ENCODE results near the gene NFIC.
A peak's percentile ranks its signal among the peaks of the same experiment; 100 is the strongest.
"Not testable (repeated sequence)": the region's sequence is repeated elsewhere in the genome, so short reads cannot be mapped to it uniquely, and the experiment has no call there.

Gene NFIC

GRCh38 chr19:3365836-3366752 lies at the start of gene NFIC:
Gene NFIC (plus strand): TSS chr19:3366583. CDS start chr19:3366637, 54 bp downstream.
- Mint-ChIP-seq H3K36me3 (ENCODE audit: low read depth) (no peaks in the 10 kb centered on the region), H3K9me3 (no peaks in the 10 kb centered on the region), H3K27me3 (no peaks in the 10 kb centered on the region), H3K4me1 (ENCODE audit: low read depth) (peaks cover 55% of the 10 kb centered on the region), H3K4me3 (peak within 1 kb of the TSS; percentile 76), H3K27ac (peak within 1 kb of the TSS; percentile 63)

GRCh38 chr19:3316659-3317207 lies 49.6 kb upstream of the NFIC start:
- H3K4me3 Mint-ChIP-seq: no peak overlapping the region
- H3K4me1 Mint-ChIP-seq (ENCODE audit: low read depth): no peaks in the 10 kb centered on the region
- H3K27ac Mint-ChIP-seq: no peak overlapping the region
- peaks cover 17% of the 10 kb centered on the region for H3K27me3 Mint-ChIP-seq
- H3K36me3 Mint-ChIP-seq (ENCODE audit: low read depth): no peaks in the 10 kb centered on the region
- H3K9me3 Mint-ChIP-seq: no peaks in the 10 kb centered on the region

GRCh38 chr19:3319643-3320353 lies 46.6 kb upstream of the NFIC start:
- H3K27me3 Mint-ChIP-seq: peaks cover 14% of the 10 kb centered on the region
- H3K9me3 Mint-ChIP-seq: no peaks in the 10 kb centered on the region
- no peaks in the 10 kb centered on the region for H3K4me1 Mint-ChIP-seq (ENCODE audit: low read depth)
- H3K36me3 Mint-ChIP-seq (ENCODE audit: low read depth): no peaks in the 10 kb centered on the region
- no peak overlapping the region for H3K27ac Mint-ChIP-seq
- H3K4me3 Mint-ChIP-seq: no peak overlapping the region

GRCh38 chr19:3320354-3320670 lies 46.1 kb upstream of the NFIC start:
- Mint-ChIP-seq H3K4me1 (ENCODE audit: low read depth) (no peaks in the 10 kb centered on the region), H3K36me3 (ENCODE audit: low read depth) (no peaks in the 10 kb centered on the region), H3K4me3 (no peak overlapping the region), H3K9me3 (no peaks in the 10 kb centered on the region), H3K27ac (no peak overlapping the region), H3K27me3 (peaks cover 14% of the 10 kb centered on the region)

GRCh38 chr19:3320853-3321252 lies 45.5 kb upstream of the NFIC start:
- H3K4me1 Mint-ChIP-seq (ENCODE audit: low read depth): no peaks in the 10 kb centered on the region
- no peaks in the 10 kb centered on the region for H3K36me3 Mint-ChIP-seq (ENCODE audit: low read depth)
- H3K9me3 Mint-ChIP-seq: no peaks in the 10 kb centered on the region
- no peak overlapping the region for H3K4me3 Mint-ChIP-seq
- H3K27me3 Mint-ChIP-seq: peaks cover 14% of the 10 kb centered on the region
- no peak overlapping the region for H3K27ac Mint-ChIP-seq

- Mint-ChIP-seq H3K4me1 (ENCODE audit: low read depth) (no peaks in the 10 kb centered on the region), H3K27ac (no peak overlapping the region), H3K36me3 (ENCODE audit: low read depth) (no peaks in the 10 kb centered on the region)
Measured at GRCh38 chr19:3321696-3322095, 44.7 kb upstream of the NFIC start.

GRCh38 chr19:3322199-3322978 lies 44.0 kb upstream of the NFIC start:
- Mint-ChIP-seq H3K27me3 (peaks cover 14% of the 10 kb centered on the region), H3K9me3 (no peaks in the 10 kb centered on the region), H3K4me1 (ENCODE audit: low read depth) (no peaks in the 10 kb centered on the region), H3K36me3 (ENCODE audit: low read depth) (no peaks in the 10 kb centered on the region), H3K4me3 (no peak overlapping the region), H3K27ac (no peak overlapping the region)

More at GRCh38 chr19:3321696-3322095, 44.7 kb upstream of the NFIC start:
- no peak overlapping the region for H3K4me3 Mint-ChIP-seq
- H3K27me3 Mint-ChIP-seq: peaks cover 14% of the 10 kb centered on the region
- no peaks in the 10 kb centered on the region for H3K9me3 Mint-ChIP-seq

GRCh38 chr19:3323026-3323425 lies 43.4 kb upstream of the NFIC start:
- Mint-ChIP-seq H3K27me3 (peaks cover 14% of the 10 kb centered on the region), H3K9me3 (no peaks in the 10 kb centered on the region), H3K4me3 (no peak overlapping the region), H3K27ac (no peak overlapping the region), H3K36me3 (ENCODE audit: low read depth) (no peaks in the 10 kb centered on the region), H3K4me1 (ENCODE audit: low read depth) (no peaks in the 10 kb centered on the region)

- Mint-ChIP-seq H3K36me3 (ENCODE audit: low read depth) (no peaks in the 10 kb centered on the region), H3K27me3 (peaks cover 14% of the 10 kb centered on the region)
Measured at GRCh38 chr19:3323658-3324057, 42.7 kb upstream of the NFIC start.

GRCh38 chr19:3324405-3324856 lies 42.0 kb upstream of the NFIC start:
- no peaks in the 10 kb centered on the region for H3K9me3 Mint-ChIP-seq
- no peak overlapping the region for H3K27ac Mint-ChIP-seq
- no peaks in the 10 kb centered on the region for H3K36me3 Mint-ChIP-seq (ENCODE audit: low read depth)
- H3K4me3 Mint-ChIP-seq: no peak overlapping the region
- H3K27me3 Mint-ChIP-seq: peaks cover 14% of the 10 kb centered on the region
- no peaks in the 10 kb centered on the region for H3K4me1 Mint-ChIP-seq (ENCODE audit: low read depth)

More at GRCh38 chr19:3323658-3324057, 42.7 kb upstream of the NFIC start:
- no peaks in the 10 kb centered on the region for H3K9me3 Mint-ChIP-seq
- H3K27ac Mint-ChIP-seq: no peak overlapping the region
- no peak overlapping the region for H3K4me3 Mint-ChIP-seq
- H3K4me1 Mint-ChIP-seq (ENCODE audit: low read depth): no peaks in the 10 kb centered on the region

GRCh38 chr19:3325451-3325850 lies 40.9 kb upstream of the NFIC start:
- H3K9me3 Mint-ChIP-seq: no peaks in the 10 kb centered on the region
- no peaks in the 10 kb centered on the region for H3K36me3 Mint-ChIP-seq (ENCODE audit: low read depth)
- H3K27me3 Mint-ChIP-seq: peaks cover 10% of the 10 kb centered on the region
- no peak overlapping the region for H3K27ac Mint-ChIP-seq
- no peak overlapping the region for H3K4me3 Mint-ChIP-seq
- H3K4me1 Mint-ChIP-seq (ENCODE audit: low read depth): no peaks in the 10 kb centered on the region

- Mint-ChIP-seq H3K4me3 (no peak overlapping the region), H3K36me3 (ENCODE audit: low read depth) (no peaks in the 10 kb centered on the region), H3K9me3 (no peaks in the 10 kb centered on the region), H3K27ac (no peak overlapping the region), H3K4me1 (ENCODE audit: low read depth) (no peaks in the 10 kb centered on the region), H3K27me3 (no peaks in the 10 kb centered on the region)
Measured at GRCh38 chr19:3328743-3329142, 37.6 kb upstream of the NFIC start.

GRCh38 chr19:3330047-3330446 lies 36.3 kb upstream of the NFIC start:
- no peaks in the 10 kb centered on the region for H3K36me3 Mint-ChIP-seq (ENCODE audit: low read depth)
- no peaks in the 10 kb centered on the region for H3K4me1 Mint-ChIP-seq (ENCODE audit: low read depth)
- H3K27me3 Mint-ChIP-seq: no peaks in the 10 kb centered on the region
- H3K27ac Mint-ChIP-seq: no peak overlapping the region
- no peaks in the 10 kb centered on the region for H3K9me3 Mint-ChIP-seq
- no peak overlapping the region for H3K4me3 Mint-ChIP-seq

GRCh38 chr19:3332232-3332631 lies 34.2 kb upstream of the NFIC start:
- H3K4me1 Mint-ChIP-seq (ENCODE audit: low read depth); H3K9me3 Mint-ChIP-seq; H3K27ac Mint-ChIP-seq; H3K27me3 Mint-ChIP-seq; H3K36me3 Mint-ChIP-seq (ENCODE audit: low read depth); H3K4me3 Mint-ChIP-seq: not testable (repeated sequence)
